ENCODE measurements around the gene SCD. TPM values are rescaled to one million over a fixed set of nuclear protein-coding genes. Genes with fewer than 3 reads are reported as not detected.

The SCD gene
- total and polyA plus RNA-seq, 9 of the 15 experiments (the other 6 are each of a cell fraction or from before 2014, with no cell fraction given), result 114 to 486 (median 188) TPM

GRCh38 chr10:100325158-100325557, 21.9 kb upstream of the SCD start:
- ChIA-PET CTCF (ENCODE audit: low intra/inter-chr PET ratio) (no interaction called here), POLR2A (interaction anchor here (0.6 kb wide), 1 partner anchor 9 kb away, joined by 10 read pairs; no protein-coding TSS in a partner anchor)
- Histone ChIP-seq H2AFZ (ENCODE audit: low read depth, low read length) (no peak overlapping the region), H3K9me3 (replicated peaks; ENCODE audit: control insufficient read depth, insufficient read depth, low read depth, low read length) (no peaks in the 10 kb centered on the region), H3K9ac (ENCODE audit: insufficient read depth in 1 of 2, low read depth in 2 of 2, low read length in 2 of 2) (no peak overlapping the region), H3K9me1 (ENCODE audit: control insufficient read depth, insufficient read depth, low read length) (no peaks in the 10 kb centered on the region), H3K79me2 (ENCODE audit: control insufficient read depth, insufficient read depth, low read length) (no peaks in the 10 kb centered on the region), H4K20me1 (replicated peaks; ENCODE audit: control insufficient read depth, insufficient read depth, low read length) (no peaks in the 10 kb centered on the region), H3K4me2 (ENCODE audit: insufficient read depth, low read length) (no peak overlapping the region), H3K27ac (ENCODE audit: extremely low read depth, low read depth, low read length) (no peak overlapping the region), H3K4me1 (replicated peaks in 1 of 2; ENCODE audit: control insufficient read depth in 2 of 2, insufficient read depth in 2 of 2, low read length in 2 of 2) (no peaks in the 10 kb centered on the region), H3K27me3 (ENCODE audit: control insufficient read depth in 2 of 2, insufficient read depth in 2 of 2, low read length in 2 of 2) (peaks cover 4 to 25% of the 10 kb centered on the region in 2 experiments; a peak in 3 of 5 replicates), H3K36me3 (ENCODE audit: control insufficient read depth, insufficient read depth, low read length) (no peaks in the 10 kb centered on the region), H3K4me3 (no peak overlapping the region)
- FAIRE-seq (no peak), ATAC-seq (peak; percentile 76), DNase-seq (ENCODE audit: extremely low read depth in 1 of 4, low spot score in 3 of 4) (peak in 3 of 4 experiments; percentile 24 to 56 (median 49))
- no TSS peak for BruUV-seq (replicated peaks)
- TF ChIP-seq RBM17 (IDR thresholded peaks at IDR 0.05; ENCODE audit: borderline replicate concordance, low read depth, low read length) (no peak), PRMT5 (CRISPR knock-in tag; IDR thresholded peaks at IDR 0.05) (peak; percentile 86; the same call in 1 of the 2 replicates), EP300 (IDR thresholded peaks at IDR 0.05; ENCODE audit: low read length) (no peak), REST (IDR thresholded peaks at IDR 0.05; ENCODE audit: borderline replicate concordance) (peak; percentile 97), REST (CRISPR knock-in tag; IDR thresholded peaks at IDR 0.05; ENCODE audit: low read depth) (peak; percentile 92), ZNF766 (CRISPR knock-in tag; conservative IDR thresholded peaks at IDR 0.05) (0 out of 2 replicates have a peak, but pooled peaks have one; percentile 24), MIER1 (IDR thresholded peaks at IDR 0.05; ENCODE audit: low read depth) (peak; percentile 92), EHMT2 (IDR thresholded peaks at IDR 0.05) (peak; percentile 95)
- TF ChIP-seq, protein P1, sequence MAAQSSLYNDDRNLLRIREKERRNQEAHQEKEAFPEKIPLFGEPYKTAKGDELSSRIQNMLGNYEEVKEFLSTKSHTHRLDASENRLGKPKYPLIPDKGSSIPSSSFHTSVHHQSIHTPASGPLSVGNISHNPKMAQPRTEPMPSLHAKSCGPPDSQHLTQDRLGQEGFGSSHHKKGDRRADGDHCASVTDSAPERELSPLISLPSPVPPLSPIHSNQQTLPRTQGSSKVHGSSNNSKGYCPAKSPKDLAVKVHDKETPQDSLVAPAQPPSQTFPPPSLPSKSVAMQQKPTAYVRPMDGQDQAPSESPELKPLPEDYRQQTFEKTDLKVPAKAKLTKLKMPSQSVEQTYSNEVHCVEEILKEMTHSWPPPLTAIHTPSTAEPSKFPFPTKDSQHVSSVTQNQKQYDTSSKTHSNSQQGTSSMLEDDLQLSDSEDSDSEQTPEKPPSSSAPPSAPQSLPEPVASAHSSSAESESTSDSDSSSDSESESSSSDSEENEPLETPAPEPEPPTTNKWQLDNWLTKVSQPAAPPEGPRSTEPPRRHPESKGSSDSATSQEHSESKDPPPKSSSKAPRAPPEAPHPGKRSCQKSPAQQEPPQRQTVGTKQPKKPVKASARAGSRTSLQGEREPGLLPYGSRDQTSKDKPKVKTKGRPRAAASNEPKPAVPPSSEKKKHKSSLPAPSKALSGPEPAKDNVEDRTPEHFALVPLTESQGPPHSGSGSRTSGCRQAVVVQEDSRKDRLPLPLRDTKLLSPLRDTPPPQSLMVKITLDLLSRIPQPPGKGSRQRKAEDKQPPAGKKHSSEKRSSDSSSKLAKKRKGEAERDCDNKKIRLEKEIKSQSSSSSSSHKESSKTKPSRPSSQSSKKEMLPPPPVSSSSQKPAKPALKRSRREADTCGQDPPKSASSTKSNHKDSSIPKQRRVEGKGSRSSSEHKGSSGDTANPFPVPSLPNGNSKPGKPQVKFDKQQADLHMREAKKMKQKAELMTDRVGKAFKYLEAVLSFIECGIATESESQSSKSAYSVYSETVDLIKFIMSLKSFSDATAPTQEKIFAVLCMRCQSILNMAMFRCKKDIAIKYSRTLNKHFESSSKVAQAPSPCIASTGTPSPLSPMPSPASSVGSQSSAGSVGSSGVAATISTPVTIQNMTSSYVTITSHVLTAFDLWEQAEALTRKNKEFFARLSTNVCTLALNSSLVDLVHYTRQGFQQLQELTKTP (IDR thresholded peaks at IDR 0.05; ENCODE audit: low read depth in 1 of 2, partially characterized antibody in 2 of 2), result peak in 1 of 2 experiments; percentile 63
- in situ Hi-C loops (cut with MboI) (loop anchor here (25.0 kb wide), 1 partner anchor 562 kb away; no protein-coding TSS in a partner anchor), intact Hi-C loops (cut with micrococcal nuclease) (no loop called here)
- 2% methylated on average over 4 of the region's 7 CpGs for WGBS (ENCODE audit: insufficient coverage, low coverage, missing lambda C conversion rate)
